SKM-1 (cell line): ENCODE data around the gene RAMAC.
"Not testable (repeated sequence)": the region's sequence is repeated elsewhere in the genome, so short reads cannot be mapped to it uniquely, and the experiment has no call there.

ENCODE experiments used
- DNase-seq: peaks from one replicate; lab custom pipeline; 2025; ENCODE audit not compliant: unreplicated experiment; lab: John Stamatoyannopoulos, UW

RAMAC gene

DNA sequence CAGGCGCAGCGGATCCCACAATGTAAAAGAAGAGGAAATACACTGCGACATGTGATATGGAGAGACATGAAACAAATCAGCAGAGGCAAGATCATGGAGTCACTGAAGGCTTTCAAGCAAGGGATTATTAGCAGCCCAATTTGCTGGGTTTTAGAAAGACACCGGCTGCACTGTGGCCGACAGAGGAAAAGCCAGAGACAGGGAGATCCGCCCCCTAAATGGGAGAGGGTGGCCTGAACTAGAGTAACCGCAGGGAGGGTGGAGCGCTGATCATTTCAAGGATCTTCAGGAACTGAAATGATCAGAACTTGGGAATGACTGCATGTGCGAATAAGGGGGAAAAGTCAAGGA lies 26.0 kb downstream of the RAMAC start:
- DNase-seq: no peak

DNA sequence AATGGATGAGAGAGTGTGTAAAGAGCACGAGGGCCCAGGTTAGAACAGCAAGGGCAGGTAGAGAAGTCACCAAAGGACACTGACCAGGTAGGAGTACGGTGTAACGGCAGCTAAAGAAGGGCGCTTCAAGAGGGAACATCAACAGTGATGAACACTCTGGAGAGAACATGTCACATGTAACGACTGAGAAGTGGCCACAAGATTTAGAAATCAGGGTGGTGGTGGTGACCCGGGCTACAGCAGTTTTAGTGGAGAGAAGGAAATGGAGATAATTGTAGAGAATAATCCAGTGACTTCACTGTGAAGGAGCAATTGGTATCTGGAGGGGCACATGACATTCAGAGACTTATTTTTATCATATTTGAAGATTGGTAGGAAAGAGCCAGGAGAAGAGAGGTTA lies 26.6 kb downstream of the RAMAC start:
- no peak for DNase-seq

DNA sequence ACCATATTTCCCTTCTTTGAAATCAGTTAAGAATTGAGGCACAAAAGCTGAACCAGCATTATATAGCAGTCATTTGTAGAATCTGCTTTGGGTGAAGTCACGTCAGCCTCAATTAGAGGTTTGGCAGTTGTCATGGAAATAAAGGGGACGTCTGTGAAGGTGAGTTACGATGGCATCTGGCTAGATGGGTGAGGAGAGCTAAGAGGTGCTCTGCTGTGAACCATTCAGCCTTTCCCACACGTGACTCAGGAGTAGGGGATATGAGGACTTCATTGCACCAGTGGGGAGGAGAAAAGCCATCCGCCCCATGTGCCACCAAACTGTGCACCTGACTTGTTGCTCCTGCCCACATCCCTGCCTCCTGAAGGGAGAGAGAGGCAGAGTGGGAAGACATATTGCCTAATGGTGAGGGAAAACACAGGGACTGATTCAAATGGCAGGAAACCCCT lies 28.2 kb downstream of the RAMAC start:
- no peak for DNase-seq

DNA sequence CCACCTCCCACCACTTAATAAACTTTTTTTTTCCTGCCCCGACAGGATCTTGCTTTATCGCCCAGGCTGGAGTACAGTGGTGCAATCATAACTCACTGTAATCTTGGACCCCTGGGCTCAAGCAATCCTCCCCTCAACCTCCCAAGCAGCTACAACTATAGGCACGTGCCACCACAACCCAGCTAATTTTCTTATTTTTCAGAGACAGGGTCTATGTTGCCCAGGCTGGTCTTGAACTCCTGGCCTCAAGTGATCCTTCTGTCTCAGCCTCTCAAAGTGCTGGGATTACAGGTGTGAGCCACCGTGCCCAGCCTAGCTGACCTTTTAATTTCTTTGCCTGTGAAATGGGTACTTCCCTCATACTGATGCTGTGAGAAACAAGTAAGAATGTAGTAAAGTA lies 29.4 kb downstream of the RAMAC start:
- DNase-seq: no peak

DNA sequence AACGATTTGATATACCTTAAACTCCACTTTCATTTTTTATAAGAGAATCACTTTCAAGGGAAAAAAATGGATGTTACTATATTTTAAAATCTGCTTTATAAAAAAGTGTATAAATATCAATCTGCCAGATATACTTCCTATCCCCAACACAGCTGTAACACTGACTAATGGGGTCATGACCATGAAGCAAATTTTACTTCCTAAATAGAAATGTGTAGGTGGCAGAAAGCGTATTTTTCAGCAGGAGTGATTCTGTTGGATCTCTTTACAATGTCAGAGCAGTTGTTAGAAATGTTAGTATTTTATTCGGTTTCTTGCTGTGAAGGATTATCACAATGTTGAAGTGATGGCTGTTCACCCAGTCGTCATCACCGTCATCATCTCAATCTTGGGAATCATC lies 30.9 kb downstream of the RAMAC start:
- DNase-seq: no peak

DNA sequence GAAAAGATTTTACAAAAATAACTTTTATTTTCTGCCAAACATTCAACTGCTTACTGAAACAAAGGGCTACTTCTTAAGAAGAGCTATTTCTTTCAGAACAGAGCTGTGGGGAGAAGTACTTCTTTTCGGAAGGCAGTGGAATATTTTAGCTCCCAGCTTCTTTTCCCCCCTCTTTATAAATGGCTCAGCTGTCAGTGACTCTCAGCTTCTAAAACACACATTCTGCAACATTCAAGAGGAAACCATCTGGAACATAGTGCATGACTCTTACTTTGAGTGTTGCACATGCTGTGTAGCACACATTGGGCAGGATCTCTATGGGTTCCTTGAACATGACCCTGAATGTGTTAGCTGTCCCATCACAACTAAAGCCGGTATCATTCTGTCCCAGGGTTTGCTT lies 32.4 kb downstream of the RAMAC start:
- no peak for DNase-seq

DNA sequence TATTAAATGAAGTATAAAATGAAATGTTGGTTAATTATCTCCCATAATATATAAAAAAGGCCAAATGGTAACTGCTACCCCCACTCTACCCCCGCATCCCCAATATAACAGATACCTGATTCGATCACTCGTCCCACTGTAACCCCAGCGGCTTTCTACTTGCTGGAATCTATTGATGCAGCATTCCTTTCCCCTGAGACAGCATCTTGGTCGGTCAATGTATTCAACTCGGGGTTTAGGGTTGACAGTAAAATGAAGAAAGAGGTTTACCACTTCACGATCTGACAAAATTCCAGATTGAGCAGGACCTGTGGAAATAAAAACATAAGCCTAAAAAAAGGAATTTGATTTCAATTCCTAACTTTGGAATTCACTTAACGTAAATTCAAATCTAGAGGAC lies 44.0 kb downstream of the RAMAC start:
- no peak for DNase-seq

DNA sequence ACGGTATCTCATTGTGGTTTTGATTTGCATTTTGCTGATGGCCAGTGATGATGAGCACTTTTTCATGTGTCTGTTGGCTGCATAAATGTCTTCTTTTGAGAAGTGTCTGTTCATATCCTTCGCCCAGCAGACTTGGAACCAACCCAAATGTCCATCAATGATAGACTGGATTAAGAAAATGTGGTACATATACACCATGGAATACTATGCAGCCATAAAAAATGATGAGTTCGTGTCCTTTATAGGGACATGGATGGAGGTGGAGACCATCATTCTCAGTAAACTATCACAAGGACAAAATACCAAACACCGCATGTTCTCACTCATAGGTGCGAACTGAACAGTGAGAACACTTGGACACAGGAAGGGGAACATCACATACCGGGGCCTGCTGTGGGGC lies 45.2 kb downstream of the RAMAC start:
- not testable (repeated sequence) for DNase-seq

DNA sequence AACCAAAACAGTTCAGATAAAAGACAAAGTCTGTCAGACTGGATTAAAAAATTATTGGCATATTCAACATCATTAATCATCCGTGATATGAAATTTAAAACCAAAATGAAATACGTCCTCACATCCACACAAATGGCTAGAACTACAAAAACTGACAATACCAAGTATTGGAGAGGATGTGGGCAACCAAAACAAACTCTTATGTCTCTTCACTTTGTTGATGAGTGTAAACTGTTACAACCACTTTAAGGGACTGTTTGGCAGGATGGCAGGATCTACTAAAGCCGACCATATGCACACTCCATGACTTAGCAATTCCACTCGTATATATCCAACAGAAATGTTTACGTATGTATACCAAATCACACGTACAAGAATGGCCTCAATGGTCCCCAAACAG lies 50.2 kb downstream of the RAMAC start:
- no peak for DNase-seq

DNA sequence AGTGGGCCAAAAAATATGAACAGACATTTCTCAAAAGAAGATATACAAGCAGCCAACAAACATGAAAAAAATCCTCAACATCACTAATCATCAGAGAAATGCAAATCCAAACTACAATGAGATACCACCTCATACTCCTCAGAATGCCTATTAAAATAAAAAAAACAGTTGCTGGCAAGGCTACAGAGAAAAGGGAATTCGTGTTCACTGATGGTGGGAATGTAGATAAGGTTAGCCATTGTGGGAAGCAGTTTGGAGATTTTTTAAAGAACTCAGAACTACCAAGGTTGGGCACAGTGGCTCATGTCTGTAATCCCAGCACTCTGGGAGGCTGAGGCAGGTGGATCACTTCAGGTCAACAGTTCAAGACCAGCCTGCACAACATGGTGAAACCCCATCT lies 53.2 kb downstream of the RAMAC start:
- no peak for DNase-seq
